A549 (cell line): Measurements from ENCODE around the gene SLC9A4. TPM values are rescaled to one million over a fixed set of nuclear protein-coding genes. Genes with fewer than 3 reads are reported as not detected.
A peak's percentile ranks its signal among the peaks of the same experiment; 100 is the strongest.

Experiments
- ATAC-seq, 2 experiments: fragments of 200-7000 bp in 1 of 2; fragments of >200 bp in 1 of 2; cut with Nextera tagmentation in 1 of 2; cut with Tn5 transposase in 1 of 2; 3 replicates each; pipeline versions ENCODE4 v1.8.0 to v1.9.1; 2018 to 2020; ENCODE audit warnings: mild to moderate bottlenecking in 1 of 2, moderate library complexity in 1 of 2
- CTCF ChIA-PET: fragments of 300-600 bp; sonication (Branson Sonifier 250); formaldehyde crosslinking; extraction: SDS; loops from one replicate; lab custom pipeline; 2021; ENCODE audit warnings: antibody characterized with exemption, inconsistent platforms; lab: Yijun Ruan, JAX
- POLR2A ChIA-PET: fragments of 350-600 bp; formaldehyde crosslinking; extraction: SDS; loops from one replicate; lab custom pipeline; 2021; ENCODE audit warnings: antibody characterized with exemption, inconsistent platforms; lab: Yijun Ruan, JAX
- DNase-seq, 2 experiments: peaks; one replicate each; pipeline versions ENCODE4 v3.0.0 to v3.0.0-alpha.2; 2011 to 2016; ENCODE audit warnings: low read depth in 1 of 2, low spot score in 1 of 2
- FAIRE-seq: peaks from 2 replicates; lab custom pipeline; 2011; peaks lifted over from hg19 to GRCh38; lab: Jason Lieb, UNC
- H3K27ac ChIP-seq, 2 experiments: fragments of >200 bp; sonication (Bioruptor Twin); formaldehyde crosslinking; 3 replicates each; pipeline ENCODE4 v1.5.1; 2016 to 2017
- H3K4me1 ChIP-seq: fragments of >200 bp; sonication (Bioruptor Twin); formaldehyde crosslinking; 3 replicates; pipeline ENCODE4 v1.6.1; 2016
- H3K4me2 ChIP-seq: fragments of >200 bp; sonication (Bioruptor Twin); formaldehyde crosslinking; 3 replicates; pipeline ENCODE4 v1.6.1; 2016
- H3K4me3 ChIP-seq: fragments of >200 bp; sonication (Bioruptor Twin); formaldehyde crosslinking; 3 replicates; pipeline ENCODE4 v1.5.1; 2016
- H3K9me3 ChIP-seq: fragments of >200 bp; sonication (Bioruptor Twin); formaldehyde crosslinking; 3 replicates; pipeline ENCODE4 v1.6.1; 2016
- BHLHE40 ChIP-seq: IDR thresholded peaks from 2 replicates; pipeline ENCODE4 v1.6.1; 2012; ENCODE audit warnings: low read depth, low read length, inconsistent platforms
- CBX2 ChIP-seq: fragments of 200-600 bp; sonication (generic); IDR thresholded peaks from 2 replicates; pipeline ENCODE4 v1.6.1; 2016; ENCODE audit warnings: low read depth, mild to moderate bottlenecking, borderline replicate concordance
- CHD2 ChIP-seq: fragments of 150-350 bp; IDR thresholded peaks from 2 replicates; pipeline ENCODE4 v1.6.1; 2014; ENCODE audit warnings: low read length; ENCODE audit not compliant: partially characterized antibody
- CTCF ChIP-seq: fragments of >200 bp; sonication (Bioruptor Twin); formaldehyde crosslinking; IDR thresholded peaks from 3 replicates; pipeline ENCODE4 v1.5.1; 2016
- EHF ChIP-seq: fragments of 250-450 bp; sonication (Bioruptor Pico); IDR thresholded peaks from 2 replicates; pipeline ENCODE4 v1.5.0; 2020; ENCODE audit warnings: mild to moderate bottlenecking
- EHMT2 ChIP-seq: fragments of 200-600 bp; sonication (generic); IDR thresholded peaks from 2 replicates; pipeline ENCODE4 v1.6.1; 2016; ENCODE audit warnings: antibody characterized with exemption, low read depth, mild to moderate bottlenecking, moderate library complexity
- ELK1 ChIP-seq: fragments of 150-350 bp; IDR thresholded peaks from 2 replicates; pipeline ENCODE4 v1.6.1; 2014; ENCODE audit warnings: low read depth, mild to moderate bottlenecking, low read length
- ESRRA ChIP-seq: fragments of 150-350 bp; IDR thresholded peaks from 2 replicates; pipeline ENCODE4 v1.6.1; 2014; ENCODE audit warnings: mild to moderate bottlenecking, low read length, borderline replicate concordance
- FOSB ChIP-seq: fragments of 250-450 bp; sonication (Bioruptor Pico); IDR thresholded peaks from 2 replicates; pipeline ENCODE4 v1.5.0; 2020; ENCODE audit warnings: mild to moderate bottlenecking, moderate library complexity
- FOXS1 ChIP-seq: fragments of 250-450 bp; sonication (Bioruptor Pico); IDR thresholded peaks from 2 replicates; pipeline ENCODE4 v1.5.0; 2020; ENCODE audit warnings: mild to moderate bottlenecking, moderate library complexity
- GATA3 ChIP-seq: IDR thresholded peaks from 2 replicates; pipeline ENCODE4 v1.6.1; 2012; ENCODE audit warnings: borderline replicate concordance
- HMGXB4 ChIP-seq: fragments of 250-450 bp; sonication (Bioruptor Pico); IDR thresholded peaks from 2 replicates; pipeline ENCODE4 v1.5.0; 2021; ENCODE audit warnings: mild to moderate bottlenecking, moderate library complexity, borderline replicate concordance
- JUNB ChIP-seq: fragments of >200 bp; sonication (Bioruptor Twin); formaldehyde crosslinking; IDR thresholded peaks from 2 replicates; pipeline ENCODE4 v1.6.1; 2016
- KDM1A ChIP-seq: fragments of 200-600 bp; sonication (generic); IDR thresholded peaks from 2 replicates; pipeline ENCODE4 v1.6.1; 2016; ENCODE audit warnings: low read depth, mild to moderate bottlenecking
- KDM5A ChIP-seq: fragments of 200-600 bp; sonication (generic); IDR thresholded peaks from 2 replicates; pipeline ENCODE4 v1.6.1; 2016; ENCODE audit warnings: antibody characterized with exemption, mild to moderate bottlenecking
- NFE2L2 ChIP-seq: fragments of 150-350 bp; conservative IDR thresholded peaks from 2 replicates; pipeline ENCODE4 v1.6.1; 2014; ENCODE audit warnings: low read length
- POLR2AphosphoS2 ChIP-seq: conservative IDR thresholded peaks from 2 replicates; pipeline ENCODE4 v1.6.1; 2012; ENCODE audit warnings: low read length, improper control_type of control experiment, inconsistent platforms
- RAD21 ChIP-seq, 2 experiments: fragments of >200 bp in 1 of 2; sonication (Bioruptor Twin) in 1 of 2; formaldehyde crosslinking in 1 of 2; IDR thresholded peaks in 1 of 2; conservative IDR thresholded peaks in 1 of 2; 2 replicates in 1 of 2; 3 replicates in 1 of 2; pipeline ENCODE4 v1.6.1; 2012 to 2018; ENCODE audit warnings: inconsistent platforms in 1 of 2
- RCOR1 ChIP-seq: fragments of 150-350 bp; IDR thresholded peaks from 2 replicates; pipeline ENCODE4 v1.6.1; 2014; ENCODE audit warnings: antibody characterized with exemption, low read length, low read depth
- SMC3 ChIP-seq: fragments of >200 bp; sonication (Bioruptor Twin); formaldehyde crosslinking; IDR thresholded peaks from 3 replicates; pipeline ENCODE4 v1.6.1; 2018; ENCODE audit warnings: inconsistent platforms
- SREBF2 ChIP-seq: fragments of 450-650 bp; IDR thresholded peaks from 2 replicates; pipeline ENCODE4 v1.6.1; 2014; ENCODE audit warnings: mild to moderate bottlenecking, moderate library complexity
- ZC3H11A ChIP-seq: fragments of 450-650 bp; IDR thresholded peaks from 2 replicates; pipeline ENCODE4 v1.6.1; 2014; ENCODE audit warnings: antibody characterized with exemption, mild to moderate bottlenecking
- ZSCAN20 ChIP-seq: fragments of 250-450 bp; sonication (Bioruptor Pico); IDR thresholded peaks from 2 replicates; pipeline ENCODE4 v1.8.0; 2022; ENCODE audit warnings: mild to moderate bottlenecking, moderate library complexity
- WGBS: methylation state at CpG from one replicate; pipeline ENCODE4 v1.1.6; 2017; ENCODE audit errors: missing lambda C conversion rate; 5-methylcytosine and 5-hydroxymethylcytosine counted together
- polyA plus RNA-seq, 4 experiments: library from polyadenylated mRNA; depleted of rRNA in 3 of 4; stranded (reverse); fragments of >200 nt; fragmentation: RNase III in 1 of 4; extraction: RNeasy Plus Mini Kit Qiagen cat#74134 plus additional on column Dnase treatment in 1 of 4; gene quantifications; 2 replicates in 3 of 4; 3 replicates in 1 of 4; pipeline ENCODE4 v1.2.3, GENCODE V29; 2011 to 2017
- TF ChIP-seq, protein P1 (sequence below): IDR thresholded peaks from 2 replicates; pipeline ENCODE4 v1.6.1; 2012

The SLC9A4 gene
- polyA plus RNA-seq, 2 of the 4 experiments (the other 2 are of a cell fraction) = not detected

- no peaks in the 10 kb centered on the region for H3K9me3 ChIP-seq
- no peak overlapping the region for H3K27ac ChIP-seq
- no peak overlapping the region for H3K4me3 ChIP-seq
- H3K4me1 ChIP-seq = peaks cover 19% of the 10 kb centered on the region
- ChIA-PET CTCF (interaction anchor here (1.0 to 2.0 kb wide), 4 partner anchors 45 to 286 kb away, joined by 3 to 7 read pairs (median 4); partner anchors contain the start of gene SLC9A4), POLR2A (no interaction called here)
- FAIRE-seq (no peak), ATAC-seq (no peak), DNase-seq (no peak)
- 83% methylated on average over 3 of the region's 3 CpGs for WGBS
- H3K4me2 ChIP-seq = no peak overlapping the region
- TF ChIP-seq FOSB (CRISPR knock-in tag) = no peak
- TF ChIP-seq ZC3H11A = no peak
- TF ChIP-seq ELK1 = no peak
- no peak for TF ChIP-seq EHMT2
- no peak for TF ChIP-seq CHD2
- no peak for TF ChIP-seq KDM5A
- no peak for TF ChIP-seq KDM1A
- no peak for TF ChIP-seq GATA3
- no peak for TF ChIP-seq JUNB
- no peak for TF ChIP-seq ZSCAN20 (CRISPR knock-in tag)
These were observed 45.1 kb downstream of the SLC9A4 start for GRCh38 chr2:102518170-102518569.

- Histone ChIP-seq H3K4me3 (no peak overlapping the region), H3K4me2 (no peak overlapping the region), H3K4me1 (peaks cover 1% of the 10 kb centered on the region; the same call in 1 of the 3 replicates), H3K27ac (no peak overlapping the region), H3K9me3 (no peaks in the 10 kb centered on the region)
- DNase-seq (peak; percentile 14 to 61), FAIRE-seq (no peak), ATAC-seq (peak; percentile 72 to 87; a peak in 4 of 6 replicates)
- WGBS = 14% methylated on average over 2 of the region's 2 CpGs
- ChIA-PET POLR2A (no interaction called here), CTCF (interaction anchor here (0.6 to 2.0 kb wide), 3 partner anchors 47 to 264 kb away, joined by 3 to 6 read pairs (median 4); partner anchors contain the start of gene SLC9A4)
- TF ChIP-seq CTCF (peak; percentile 54), RAD21 (conservative IDR thresholded peaks at IDR 0.05 in 1 of 2, IDR thresholded peaks at IDR 0.05 in 1 of 2) (peak; percentile 50 to 73; a peak in 4 of 5 replicates), KDM5A (no peak), CBX2 (no peak), SMC3 (peak; percentile 31; the same call in 2 of the 3 replicates), JUNB (no peak)
- TF ChIP-seq, protein P1, sequence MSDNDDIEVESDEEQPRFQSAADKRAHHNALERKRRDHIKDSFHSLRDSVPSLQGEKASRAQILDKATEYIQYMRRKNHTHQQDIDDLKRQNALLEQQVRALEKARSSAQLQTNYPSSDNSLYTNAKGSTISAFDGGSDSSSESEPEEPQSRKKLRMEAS = no peak
These were observed 47.0 kb downstream of the SLC9A4 start for GRCh38 chr2:102520009-102520408.

GRCh38 chr2:102520801-102521200 lies 47.8 kb downstream of the SLC9A4 start:
- H3K4me1 ChIP-seq = no peaks in the 10 kb centered on the region
- H3K9me3 ChIP-seq = no peaks in the 10 kb centered on the region
- no peak overlapping the region for H3K27ac ChIP-seq
- H3K4me2 ChIP-seq = no peak overlapping the region
- no peak overlapping the region for H3K4me3 ChIP-seq
- ATAC-seq (no peak), DNase-seq (no peak), FAIRE-seq (no peak)
- POLR2A ChIA-PET = no interaction called here
- CTCF ChIA-PET = interaction anchor here (1.1 kb wide), 1 partner anchor 48 kb away, joined by 4 read pairs; the partner anchor contains the start of gene SLC9A4
- 87% methylated on average over 1 of the region's 1 CpG for WGBS
- TF ChIP-seq FOXS1 (CRISPR knock-in tag) = no peak
- no peak for TF ChIP-seq EHF (CRISPR knock-in tag)
- no peak for TF ChIP-seq SREBF2
- TF ChIP-seq POLR2AphosphoS2 = no peak
- TF ChIP-seq RAD21 (conservative IDR thresholded peaks at IDR 0.05 in 1 of 2, IDR thresholded peaks at IDR 0.05 in 1 of 2) = no peak
- no peak for TF ChIP-seq NFE2L2
- no peak for TF ChIP-seq HMGXB4
- no peak for TF ChIP-seq ESRRA
- TF ChIP-seq BHLHE40 = no peak
- TF ChIP-seq RCOR1 = no peak
- TF ChIP-seq GATA3 = no peak
- TF ChIP-seq, all 56 proteins: peak for 0
